ENCODE data around the gene FBXL13.
"Not testable (repeated sequence)": the region's sequence is repeated elsewhere in the genome, so short reads cannot be mapped to it uniquely, and the experiment has no call there.

FBXL13 gene

GRCh38 chr7:102983602-102984001 is 91.0 kb downstream of the FBXL13 start:
- no peak for DNase-seq (ENCODE audit: low spot score)

GRCh38 chr7:102982235-102982634 is 92.4 kb downstream of the FBXL13 start:
- no peak for DNase-seq (ENCODE audit: low spot score)

GRCh38 chr7:102981451-102981850 is 93.1 kb downstream of the FBXL13 start:
- no peak for DNase-seq (ENCODE audit: low spot score)

- DNase-seq (ENCODE audit: low spot score), result no peak
These were observed 94.9 kb downstream of the FBXL13 start for GRCh38 chr7:102979670-102980069.

GRCh38 chr7:102978284-102978683 is 96.3 kb downstream of the FBXL13 start:
- no peak for DNase-seq (ENCODE audit: low spot score)

- DNase-seq (ENCODE audit: low spot score), result not testable (repeated sequence)
These were observed 97.0 kb downstream of the FBXL13 start for GRCh38 chr7:102977586-102977985.

- no peak for DNase-seq (ENCODE audit: low spot score)
These were observed 98.1 kb downstream of the FBXL13 start for GRCh38 chr7:102976493-102976892.

GRCh38 chr7:102975854-102976253 is 98.7 kb downstream of the FBXL13 start:
- no peak for DNase-seq (ENCODE audit: low spot score)

GRCh38 chr7:102974366-102975236 is 100.0 kb downstream of the FBXL13 start:
- DNase-seq (ENCODE audit: low spot score), result no peak

- DNase-seq (ENCODE audit: low spot score), result no peak
These were observed 101.3 kb downstream of the FBXL13 start for GRCh38 chr7:102973096-102973802.

GRCh38 chr7:102967798-102968197 is 106.8 kb downstream of the FBXL13 start:
- DNase-seq (ENCODE audit: low spot score), result no peak

GRCh38 chr7:102966465-102966864 is 108.1 kb downstream of the FBXL13 start:
- no peak for DNase-seq (ENCODE audit: low spot score)

- not testable (repeated sequence) for DNase-seq (ENCODE audit: low spot score)
These were observed 112.6 kb downstream of the FBXL13 start for GRCh38 chr7:102961993-102962392.

GRCh38 chr7:102958004-102958403 is 116.6 kb downstream of the FBXL13 start:
- DNase-seq (ENCODE audit: low spot score), result not testable (repeated sequence)

- not testable (repeated sequence) for DNase-seq (ENCODE audit: low spot score)
These were observed 120.2 kb downstream of the FBXL13 start for GRCh38 chr7:102954359-102954758.

- no peak for DNase-seq (ENCODE audit: low spot score)
These were observed 121.2 kb downstream of the FBXL13 start for GRCh38 chr7:102953406-102953805.

- no peak for DNase-seq (ENCODE audit: low spot score)
These were observed 122.8 kb downstream of the FBXL13 start for GRCh38 chr7:102951839-102952238.

GRCh38 chr7:102944241-102944640 is 130.4 kb downstream of the FBXL13 start:
- DNase-seq (ENCODE audit: low spot score), result no peak

GRCh38 chr7:102943423-102944169 is 131.0 kb downstream of the FBXL13 start:
- DNase-seq (ENCODE audit: low spot score), result no peak

- no peak for DNase-seq (ENCODE audit: low spot score)
These were observed 131.7 kb downstream of the FBXL13 start for GRCh38 chr7:102942868-102943267.

- no peak for DNase-seq (ENCODE audit: low spot score)
These were observed 132.3 kb downstream of the FBXL13 start for GRCh38 chr7:102942181-102942866.

GRCh38 chr7:102938679-102939078 is 135.9 kb downstream of the FBXL13 start:
- DNase-seq (ENCODE audit: low spot score), result no peak
